GM20431 (cell line): ENCODE measurements around the gene TARS1.

Experiments
- in situ Hi-C: fragments of 300-500 bp; cut with MseI, MboI; formaldehyde crosslinking; loops from one replicate; pipeline ENCODE4 v1.15.0; 2020; ENCODE audit warnings: low sequenced_read_pairs; ENCODE audit not compliant: unreplicated experiment

Gene TARS1

GRCh38 chr5:33440482-33441240 lies at the start of gene TARS1:
TARS1 (plus strand) TSS chr5:33440965; CDS start chr5:33441087, 122 bp downstream.
- in situ Hi-C loops: loop anchor here (25.0 kb wide), 1 partner anchor 497 kb away; the partner anchor contains the start of gene RXFP3

DNA sequence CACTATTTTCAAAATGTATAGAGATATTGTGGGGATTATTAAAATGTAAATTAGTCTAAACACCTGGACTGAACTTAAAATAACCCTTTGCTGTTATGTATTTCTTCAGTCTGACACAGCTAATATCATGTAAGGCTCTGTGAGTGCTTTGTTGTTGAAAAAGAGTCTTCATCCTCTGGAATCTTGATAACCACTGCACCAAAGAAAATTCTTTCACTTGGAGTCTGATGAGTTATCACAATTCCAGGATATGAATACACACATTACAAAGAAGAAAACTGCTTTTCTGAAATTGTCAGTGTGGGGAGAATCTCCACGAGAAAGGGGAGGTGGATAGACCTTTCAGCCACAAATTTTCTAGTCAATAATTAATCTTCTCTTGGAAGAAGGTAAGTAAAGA lies 42.3 kb upstream of the TARS1 start:
- in situ Hi-C loops: no loop called here

DNA sequence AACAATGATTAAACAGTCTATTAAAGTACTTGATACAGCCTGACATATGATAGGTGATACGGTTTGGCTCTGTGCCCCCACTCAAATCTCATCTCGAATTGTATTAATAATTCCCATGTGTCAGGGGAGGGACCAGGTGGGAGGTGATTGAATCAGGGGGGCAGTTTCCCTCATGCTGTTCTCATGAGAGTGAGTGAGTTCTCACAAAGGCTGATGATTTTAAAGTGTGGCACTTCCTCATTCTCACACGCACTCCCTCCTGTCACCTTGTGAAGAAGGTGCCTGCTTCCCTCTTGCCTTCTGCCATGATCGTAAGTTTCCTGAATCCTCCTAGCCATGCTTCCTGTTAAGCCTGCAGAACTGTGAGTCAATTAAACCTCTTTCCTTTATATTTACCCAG lies 40.1 kb upstream of the TARS1 start:
- in situ Hi-C loops: no loop called here

DNA sequence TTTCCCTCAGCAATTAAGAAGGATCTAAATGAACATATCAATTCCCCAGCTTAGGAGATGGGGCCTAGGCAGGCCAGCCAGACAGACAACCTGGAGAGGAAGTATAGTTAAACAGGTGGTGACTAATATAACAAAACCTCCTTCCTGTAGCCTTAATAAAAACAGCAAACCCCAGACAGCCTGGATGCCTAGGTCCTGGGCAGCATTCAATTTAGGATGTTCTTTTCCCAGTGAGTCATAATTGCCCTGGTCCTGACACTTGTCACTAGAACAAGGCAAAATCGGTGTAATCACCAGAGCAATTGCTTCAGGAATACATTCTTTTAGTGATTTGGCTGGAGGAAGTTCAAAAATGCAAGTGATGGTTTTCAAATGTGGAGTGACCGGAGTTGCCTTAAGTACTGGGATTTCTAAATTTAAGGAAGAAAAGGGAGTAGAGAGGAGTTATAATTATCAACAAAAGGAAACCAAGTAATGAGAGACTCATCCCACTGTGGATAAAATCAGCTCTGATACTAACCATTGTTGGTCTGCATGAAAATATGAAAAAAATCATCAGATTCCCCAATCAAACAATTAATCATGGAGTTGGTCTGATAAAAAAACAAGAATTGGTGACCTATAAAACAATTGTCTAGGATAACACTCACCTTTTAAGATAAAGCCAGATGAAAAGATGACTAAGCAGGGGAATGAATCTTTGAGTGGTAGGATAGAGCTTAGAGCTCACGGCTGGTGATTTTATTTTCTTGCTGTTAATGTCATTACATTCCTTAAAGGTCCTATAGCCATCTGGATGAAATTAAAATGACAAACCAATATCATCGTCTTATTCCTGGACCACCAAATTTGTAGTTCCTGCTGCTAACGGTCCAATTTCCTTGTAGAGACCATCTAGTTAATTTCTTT lies 39.0 kb upstream of the TARS1 start:
- in situ Hi-C loops: no loop called here

DNA sequence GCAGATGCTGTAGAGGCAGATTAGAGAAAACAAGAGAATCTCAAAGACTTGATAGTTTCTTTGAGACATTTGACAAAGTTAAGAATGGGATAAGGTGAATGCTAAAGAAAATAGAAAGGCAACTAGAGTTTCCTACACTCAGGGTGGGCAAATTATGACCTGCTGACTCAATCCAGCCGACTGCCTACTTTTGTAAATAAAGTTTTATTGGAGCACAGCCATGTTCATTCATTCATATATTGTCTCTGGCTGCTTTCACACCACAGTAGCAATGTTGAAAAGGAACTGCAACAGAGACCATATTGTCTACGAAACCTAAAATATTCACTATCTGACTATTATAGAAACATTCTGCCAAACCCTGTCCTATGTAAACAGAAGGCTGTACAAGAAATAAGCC lies 37.6 kb upstream of the TARS1 start:
- in situ Hi-C loops: no loop called here

DNA sequence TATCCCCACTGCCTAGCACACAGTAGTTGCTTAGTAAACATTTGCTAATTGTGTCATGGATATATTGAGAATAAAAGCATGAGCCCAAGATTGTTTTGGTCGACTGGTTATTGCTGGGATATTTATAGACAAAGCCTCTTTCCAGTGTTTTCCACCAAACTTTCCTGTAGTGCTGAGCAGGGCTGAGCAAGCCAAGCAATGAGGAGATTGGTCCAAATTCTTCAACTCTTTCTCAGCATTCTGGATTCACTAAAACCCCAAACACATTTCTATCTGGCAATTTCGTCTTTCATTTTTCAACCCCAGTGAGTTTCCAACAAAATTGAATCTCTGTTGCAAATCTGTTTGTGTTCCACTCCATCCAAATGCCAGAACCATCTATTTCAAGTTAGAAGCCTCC lies 31.9 kb upstream of the TARS1 start:
- in situ Hi-C loops: no loop called here

- in situ Hi-C loops: no loop called here
Measured at GRCh38 chr5:33409435-33410170, 31.2 kb upstream of the TARS1 start.

DNA sequence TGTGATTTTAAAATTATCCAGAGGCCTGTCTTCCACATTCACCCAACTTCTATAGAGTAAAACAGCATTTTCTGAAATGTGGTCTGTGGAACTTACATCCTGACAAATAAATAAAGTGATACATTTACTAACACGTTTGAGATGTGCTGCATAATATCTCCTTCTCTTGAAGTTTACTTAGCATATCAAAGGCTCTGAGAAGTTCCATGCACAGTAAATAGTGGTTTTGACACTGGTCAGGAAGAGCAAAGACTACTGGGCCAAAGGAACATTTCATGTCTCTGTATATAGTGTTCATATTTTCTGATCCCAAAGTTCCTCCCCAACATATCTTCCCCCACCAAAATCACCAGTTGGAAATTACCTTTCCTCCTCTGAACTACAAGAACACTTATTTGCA lies 30.5 kb upstream of the TARS1 start:
- in situ Hi-C loops: no loop called here

DNA sequence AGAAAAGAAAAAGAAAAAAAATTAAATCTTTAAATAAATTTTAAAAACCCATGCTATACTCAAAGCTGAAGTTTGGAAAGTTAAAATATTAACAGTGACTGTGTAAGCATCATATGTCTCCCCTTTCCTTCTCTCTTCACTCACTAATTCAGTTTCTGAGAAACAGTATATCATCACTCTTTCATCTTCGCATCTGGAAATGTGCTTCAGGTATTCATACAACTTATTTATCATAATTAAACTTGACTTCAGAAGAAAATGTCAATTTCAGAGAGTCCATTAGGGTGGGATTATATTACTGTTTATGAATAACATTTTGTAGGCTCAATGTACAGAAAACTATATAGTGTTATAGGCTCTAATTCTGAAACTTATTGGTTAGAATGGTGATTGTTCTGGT lies 29.3 kb upstream of the TARS1 start:
- in situ Hi-C loops: no loop called here

GRCh38 chr5:33415811-33416354 lies 24.9 kb upstream of the TARS1 start:
- in situ Hi-C loops: no loop called here

DNA sequence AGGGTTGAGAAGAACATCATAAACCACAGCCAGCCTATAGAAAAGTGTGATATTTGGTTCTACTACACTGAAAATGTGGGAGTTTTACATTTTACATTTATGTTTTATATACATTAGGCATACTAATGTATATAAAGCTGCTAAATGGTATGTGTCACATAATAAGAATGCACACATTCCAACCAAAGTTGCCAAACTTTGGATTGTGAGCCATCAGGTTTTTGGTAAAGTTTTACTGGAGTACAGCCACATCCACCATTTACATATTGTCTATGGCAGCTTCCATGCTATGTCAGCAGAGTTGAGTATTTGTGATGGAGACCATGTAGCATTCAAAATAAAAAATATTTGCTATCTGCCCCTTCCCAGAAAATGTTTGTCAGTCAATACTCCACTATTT lies 23.1 kb upstream of the TARS1 start:
- in situ Hi-C loops: no loop called here

GRCh38 chr5:33420946-33421345 lies 19.8 kb upstream of the TARS1 start:
- in situ Hi-C loops: no loop called here

- in situ Hi-C loops: no loop called here
Measured at GRCh38 chr5:33422191-33422590, 18.6 kb upstream of the TARS1 start.

DNA sequence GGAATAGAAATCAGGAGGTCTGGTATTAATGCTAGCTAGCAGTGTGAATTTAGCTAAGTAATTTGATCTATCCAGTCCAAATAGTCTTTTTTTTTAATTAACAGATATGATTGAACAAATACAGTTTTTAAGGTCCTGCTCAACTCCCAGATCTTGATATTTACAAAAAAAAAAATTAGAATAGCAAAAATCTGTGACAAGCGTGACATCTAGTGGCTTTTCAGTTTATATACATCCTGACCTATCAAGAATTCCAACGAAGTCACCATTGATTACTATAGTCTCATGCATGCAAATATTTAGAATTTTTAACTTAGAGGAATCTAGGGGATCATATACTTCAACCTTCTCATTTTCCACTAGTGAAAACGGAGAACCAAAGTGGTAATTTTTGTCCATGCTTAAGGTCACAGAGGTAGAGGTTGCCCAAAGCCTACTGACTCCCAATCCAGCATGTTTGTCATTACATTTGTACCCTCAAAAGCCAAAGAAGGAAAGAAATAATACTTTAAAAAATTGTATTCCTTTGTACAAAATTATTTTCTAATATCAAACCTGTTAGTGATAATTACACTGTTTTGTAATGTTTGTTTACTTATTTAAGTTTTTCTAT lies 17.6 kb upstream of the TARS1 start:
- in situ Hi-C loops: no loop called here

DNA sequence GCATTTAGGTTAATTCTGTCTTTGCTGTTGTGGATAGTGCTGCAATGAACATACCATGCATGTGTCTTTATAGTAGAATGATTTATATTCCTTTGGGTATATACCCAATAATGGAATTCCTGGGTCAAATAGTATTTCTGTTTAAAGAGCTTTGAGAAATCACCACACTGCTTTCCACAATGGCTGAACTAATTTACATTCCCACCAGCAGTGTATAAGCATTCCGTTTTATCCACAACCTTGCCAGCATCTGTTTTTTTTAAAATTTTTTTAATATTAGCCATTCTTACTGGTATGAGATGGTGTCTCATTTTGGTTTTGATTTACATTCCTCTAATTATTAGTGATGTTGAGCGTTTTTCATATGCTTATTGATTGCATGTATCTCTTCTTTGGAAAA lies 15.5 kb upstream of the TARS1 start:
- in situ Hi-C loops: loop anchor here (25.0 kb wide), 1 partner anchor 512 kb away; the partner anchor contains the start of gene RXFP3

DNA sequence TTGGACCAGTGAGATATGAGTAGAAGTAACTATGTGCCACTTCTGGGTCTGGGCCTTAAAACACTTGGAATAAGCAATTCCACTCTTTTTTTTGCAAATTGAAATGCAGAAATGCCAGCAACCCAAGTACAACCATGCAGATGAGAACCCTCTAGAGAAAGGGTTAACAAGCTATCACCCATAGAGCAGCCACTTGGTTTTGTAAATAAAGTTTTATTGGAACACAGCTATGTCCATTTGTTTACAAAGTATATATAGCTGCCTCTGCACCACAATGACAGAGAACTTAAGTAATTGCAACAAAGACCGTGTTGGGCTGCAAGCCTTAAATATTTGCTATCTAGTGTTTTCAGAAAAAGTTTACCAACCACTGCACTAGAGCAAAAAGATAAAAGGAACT lies 9.8 kb upstream of the TARS1 start:
- in situ Hi-C loops: loop anchor here (25.0 kb wide), 1 partner anchor 506 kb away; the partner anchor contains the start of gene RXFP3

DNA sequence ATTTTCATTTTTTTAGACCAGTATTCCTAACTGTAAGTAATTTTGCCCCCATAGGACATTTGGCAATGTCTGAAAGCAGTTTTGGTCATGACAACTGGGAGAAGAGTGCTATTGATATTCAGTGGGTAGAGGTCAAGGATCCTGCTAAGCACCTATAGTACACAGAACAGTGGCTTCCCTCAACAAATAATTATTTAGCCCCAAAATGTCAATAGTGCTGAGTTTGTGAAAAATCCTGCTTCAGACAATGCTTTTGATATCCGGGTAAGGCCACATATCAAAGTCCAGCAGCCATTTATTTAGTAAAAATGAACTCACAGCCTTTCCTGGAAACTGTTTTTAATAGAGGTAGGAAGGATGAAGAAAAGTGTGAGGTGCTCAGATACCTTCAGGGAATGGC lies 8.1 kb upstream of the TARS1 start:
- in situ Hi-C loops: loop anchor here (25.0 kb wide), 1 partner anchor 505 kb away; the partner anchor contains the start of gene RXFP3

DNA sequence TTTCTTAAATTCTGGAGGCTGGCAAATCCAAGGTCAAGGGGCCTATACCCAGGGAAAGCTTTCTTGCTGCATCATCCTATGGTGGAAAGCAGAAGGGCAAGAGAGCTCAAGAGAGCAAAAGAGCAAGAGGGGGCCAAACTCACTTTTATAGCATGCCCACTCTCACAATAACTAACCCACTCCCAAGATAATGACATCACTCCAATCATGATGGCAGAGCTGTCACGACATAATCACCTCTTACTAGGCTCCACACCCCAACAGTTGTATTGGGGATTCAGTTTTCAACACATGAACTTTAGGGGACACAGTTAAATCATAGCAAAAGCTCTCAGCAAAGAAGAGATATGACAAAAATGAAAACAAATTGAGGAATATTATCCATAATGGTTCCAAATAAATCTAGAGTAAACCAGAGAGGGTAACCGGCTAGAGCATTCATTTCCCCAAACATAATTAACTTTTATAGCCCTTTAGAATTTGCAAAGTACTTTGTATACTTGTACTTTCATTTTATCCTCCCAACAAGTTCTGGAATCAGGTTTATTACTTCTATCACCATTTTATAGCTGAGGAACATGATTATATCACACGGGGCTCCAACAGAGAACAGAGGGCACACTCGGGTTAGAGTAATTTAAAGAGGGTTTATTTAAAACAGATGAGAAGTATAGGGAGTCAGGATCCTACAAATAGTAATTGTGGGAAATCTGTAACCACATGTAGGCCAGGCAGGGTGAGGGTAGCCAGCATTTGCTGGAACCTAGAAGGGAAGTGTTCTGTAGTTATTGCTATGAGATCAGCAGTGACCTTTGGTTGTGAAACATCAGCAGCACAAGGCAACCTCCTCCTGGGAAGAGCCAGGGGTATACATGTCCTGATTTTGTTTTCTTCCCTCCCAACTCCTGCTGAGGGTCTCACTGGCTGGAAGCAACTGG lies 7.2 kb upstream of the TARS1 start:
- in situ Hi-C loops: loop anchor here (25.0 kb wide), 1 partner anchor 504 kb away; the partner anchor contains the start of gene RXFP3
